Neuronal stem cell (in vitro differentiated cells): ENCODE results near the gene CFAP97D2.
A peak's percentile ranks its signal among the peaks of the same experiment; 100 is the strongest.

Experiments used
- DNase-seq: peaks from one replicate; pipeline ENCODE4 v3.0.0-alpha.2; 2013; ENCODE audit warnings: low spot score
- H2AFZ ChIP-seq: one replicate; pipeline ENCODE4 v1.6.1; 2013; ENCODE audit warnings: mild to moderate bottlenecking, low read length, inconsistent platforms
- H2AK5ac ChIP-seq: 2 replicates; pipeline ENCODE4 v1.6.1; 2013; ENCODE audit warnings: low read depth, mild to moderate bottlenecking, inconsistent platforms, low read length, moderate library complexity, mixed read lengths
- H2BK120ac ChIP-seq: 2 replicates; pipeline ENCODE4 v1.6.1; 2013; ENCODE audit warnings: low read depth, mild to moderate bottlenecking, inconsistent platforms, low read length, moderate library complexity, mixed read lengths
- H2BK12ac ChIP-seq: one replicate; pipeline ENCODE4 v1.6.1; 2013; ENCODE audit warnings: low read length, inconsistent platforms
- H2BK15ac ChIP-seq: 2 replicates; pipeline ENCODE4 v1.6.1; 2013; ENCODE audit warnings: mild to moderate bottlenecking, low read length, inconsistent platforms, mixed read lengths
- H2BK5ac ChIP-seq: one replicate; pipeline ENCODE4 v1.6.1; 2013; ENCODE audit warnings: inconsistent platforms, mild to moderate bottlenecking, low read length, moderate library complexity
- H3K14ac ChIP-seq: one replicate; pipeline ENCODE4 v1.6.1; 2013; ENCODE audit warnings: low read length, inconsistent platforms
- H3K18ac ChIP-seq: 2 replicates; pipeline ENCODE4 v1.6.1; 2013; ENCODE audit warnings: low read length, inconsistent platforms
- H3K23ac ChIP-seq: 2 replicates; pipeline ENCODE4 v1.6.1; 2013; ENCODE audit warnings: low read depth, mild to moderate bottlenecking, mixed read lengths, low read length, inconsistent platforms; ENCODE audit not compliant: poor library complexity
- H3K27ac ChIP-seq: replicated peaks from 3 replicates; pipeline ENCODE4 v1.5.1; 2013; ENCODE audit warnings: low read length, inconsistent platforms
- H3K27me3 ChIP-seq, 3 experiments: 2 replicates each; pipeline ENCODE4 v1.6.1; 2013; ENCODE audit warnings: low read length in 3 of 3, mild to moderate bottlenecking in 2 of 3, inconsistent platforms in 1 of 3, low read depth in 1 of 3, mixed read lengths in 1 of 3, moderate library complexity in 1 of 3; ENCODE audit not compliant: control insufficient read depth in 3 of 3, insufficient read depth in 3 of 3
- H3K36me3 ChIP-seq, 2 donors: replicated peaks in 1 of 2; 2 replicates each; pipeline ENCODE4 v1.6.1; 2013; ENCODE audit warnings: low read length in 2 of 2; ENCODE audit not compliant: control insufficient read depth in 2 of 2, insufficient read depth in 2 of 2
- H3K4ac ChIP-seq: 2 replicates; pipeline ENCODE4 v1.6.1; 2013; ENCODE audit warnings: inconsistent platforms, mild to moderate bottlenecking, low read length, moderate library complexity
- H3K4me1 ChIP-seq, 2 donors: 1 replicate in 1 of 2; 2 replicates in 1 of 2; pipeline ENCODE4 v1.6.1; 2013; ENCODE audit warnings: low read length in 2 of 2, low read depth in 1 of 2; ENCODE audit not compliant: control insufficient read depth in 2 of 2, insufficient read depth in 1 of 2
- H3K4me2 ChIP-seq: one replicate; pipeline ENCODE4 v1.6.1; 2013; ENCODE audit warnings: mild to moderate bottlenecking, low read length, inconsistent platforms; ENCODE audit not compliant: insufficient read depth, poor library complexity, severe bottlenecking
- H3K4me3 ChIP-seq, 2 donors: 2 replicates each; pipeline ENCODE4 v1.5.1; 2013; ENCODE audit warnings: low read length in 2 of 2, mild to moderate bottlenecking in 2 of 2, inconsistent platforms in 1 of 2, moderate library complexity in 1 of 2
- H3K79me1 ChIP-seq: one replicate; pipeline ENCODE4 v1.6.1; 2013; ENCODE audit warnings: low read depth, mild to moderate bottlenecking, inconsistent platforms, low read length, moderate library complexity
- H3K9ac ChIP-seq: one replicate; pipeline ENCODE4 v1.6.1; 2013; ENCODE audit warnings: mild to moderate bottlenecking, low read depth, low read length, inconsistent platforms; ENCODE audit not compliant: poor library complexity
- H3K9me3 ChIP-seq, 2 donors: replicated peaks in 1 of 2; 2 replicates each; pipeline versions ENCODE3 to v1.6.1; 2013; ENCODE audit warnings: low read length in 2 of 2, mild to moderate bottlenecking in 2 of 2, inconsistent platforms in 1 of 2, low read depth in 1 of 2, mixed read lengths in 1 of 2, moderate library complexity in 1 of 2; ENCODE audit not compliant: control insufficient read depth in 2 of 2, insufficient read depth in 1 of 2
- H4K8ac ChIP-seq: one replicate; pipeline ENCODE4 v1.6.1; 2013; ENCODE audit warnings: low read depth, mild to moderate bottlenecking, inconsistent platforms, low read length, moderate library complexity
- H4K91ac ChIP-seq: one replicate; pipeline ENCODE4 v1.6.1; 2013; ENCODE audit warnings: low read length, low read depth, mild to moderate bottlenecking, inconsistent platforms; ENCODE audit not compliant: poor library complexity
- WGBS, 2 donors: extraction: QIAGEN DNeasy Blood & Tissue Kit; methylation state at CpG; one replicate each; pipeline ENCODE4 v1.1.7; 2013; ENCODE audit warnings: missing lambda C conversion rate in 2 of 2, mixed read lengths in 1 of 2; ENCODE audit not compliant: insufficient read length in 2 of 2, insufficient replicate concordance in 1 of 2; ENCODE audit errors: extremely low coverage in 2 of 2; 5-methylcytosine and 5-hydroxymethylcytosine counted together

Gene CFAP97D2

GRCh38 chr13:114208134-114208533 is 29.1 kb downstream of the CFAP97D2 start:
- Histone ChIP-seq H3K9ac (no peak overlapping the region), H4K91ac (no peak overlapping the region), H2BK12ac (no peak overlapping the region), H4K8ac (no peak overlapping the region), H2AK5ac (no peak overlapping the region), H3K4me3 (no peak overlapping the region), H3K18ac (no peak overlapping the region), H2AFZ (no peak overlapping the region), H3K27ac (no peak overlapping the region), H2BK5ac (no peak overlapping the region), H3K4me2 (no peak overlapping the region), H3K9me3 (peaks cover 6 to 9% of the 10 kb centered on the region in 2 donors), H3K79me1 (no peaks in the 10 kb centered on the region), H2BK15ac (no peak overlapping the region), H2BK120ac (no peak overlapping the region), H3K23ac (no peak overlapping the region), H3K4ac (no peak overlapping the region), H3K36me3 (peaks cover 0 to 2% of the 10 kb centered on the region in 2 donors), H3K27me3 (no peaks in the 10 kb centered on the region), H3K4me1 (no peaks in the 10 kb centered on the region), H3K14ac (no peak overlapping the region)
- no CpG with 5 or more reads among the region's 6 CpGs for whole genome bisulfite sequencing, 2 donors
- no peak for DNase-seq

- Histone ChIP-seq H2BK15ac (peak overlapping the region; percentile 27), H3K4me1 (no peaks in the 10 kb centered on the region), H3K9me3 (peaks cover 2 to 9% of the 10 kb centered on the region in 2 donors), H3K14ac (peak overlapping the region; percentile 91), H3K27ac (no peak overlapping the region), H2BK120ac (no peak overlapping the region), H3K27me3 (no peaks in the 10 kb centered on the region), H3K18ac (peak overlapping the region; percentile 44), H2AK5ac (no peak overlapping the region), H2BK12ac (no peak overlapping the region), H2BK5ac (peak overlapping the region; percentile 66), H3K4ac (no peak overlapping the region), H2AFZ (no peak overlapping the region), H4K91ac (peak overlapping the region; percentile 59), H3K36me3 (peaks cover 0 to 2% of the 10 kb centered on the region in 2 donors), H3K9ac (peak overlapping the region; percentile 12), H3K79me1 (no peaks in the 10 kb centered on the region), H4K8ac (no peak overlapping the region), H3K4me2 (no peak overlapping the region), H3K23ac (peak overlapping the region; percentile 31), H3K4me3 (no peak overlapping the region)
- DNase-seq = no peak
- no CpG with 5 or more reads among the region's 26 CpGs for WGBS, 2 donors
Observed at GRCh38 chr13:114211446-114212157, 32.5 kb downstream of the CFAP97D2 start.

GRCh38 chr13:114212158-114212495 is 33.1 kb downstream of the CFAP97D2 start:
- no peak overlapping the region for H3K4me3 ChIP-seq
- no peak overlapping the region for H3K18ac ChIP-seq
- DNase-seq = no peak
- H2BK5ac ChIP-seq = no peak overlapping the region
- H3K27ac ChIP-seq = no peak overlapping the region
- H2AK5ac ChIP-seq = no peak overlapping the region
- no peak overlapping the region for H3K4ac ChIP-seq
- H3K9me3 ChIP-seq = peaks cover 0 to 6% of the 10 kb centered on the region in 2 donors
- no peaks in the 10 kb centered on the region for H3K79me1 ChIP-seq
- no peak overlapping the region for H4K8ac ChIP-seq
- no peak overlapping the region for H2BK120ac ChIP-seq
- H3K36me3 ChIP-seq = peaks cover 0 to 2% of the 10 kb centered on the region in 2 donors
- H2BK12ac ChIP-seq = no peak overlapping the region
- H2BK15ac ChIP-seq = no peak overlapping the region
- no peaks in the 10 kb centered on the region for H3K27me3 ChIP-seq
- no peak overlapping the region for H3K9ac ChIP-seq
- no peaks in the 10 kb centered on the region for H3K4me1 ChIP-seq
- no peak overlapping the region for H3K14ac ChIP-seq
- H4K91ac ChIP-seq = no peak overlapping the region
- H3K23ac ChIP-seq = no peak overlapping the region
- no peak overlapping the region for H3K4me2 ChIP-seq
- H2AFZ ChIP-seq = no peak overlapping the region
- WGBS, 2 donors = no CpG with 5 or more reads among the region's 6 CpGs

GRCh38 chr13:114213980-114214379 is 34.9 kb downstream of the CFAP97D2 start:
- no peak overlapping the region for H3K27ac ChIP-seq
- no peak overlapping the region for H2BK15ac ChIP-seq
- no CpG with 5 or more reads among the region's 7 CpGs for WGBS, 2 donors

More at GRCh38 chr13:114213980-114214379, 34.9 kb downstream of the CFAP97D2 start:
- no peak overlapping the region for H3K4me2 ChIP-seq
- H3K4ac ChIP-seq = no peak overlapping the region
- no peak overlapping the region for H4K8ac ChIP-seq
- H3K9ac ChIP-seq = no peak overlapping the region
- H3K4me3 ChIP-seq = no peak overlapping the region
- H3K23ac ChIP-seq = no peak overlapping the region
- H2BK12ac ChIP-seq = no peak overlapping the region
- DNase-seq = no peak
- H3K9me3 ChIP-seq = no peaks in the 10 kb centered on the region
- H3K36me3 ChIP-seq = peaks cover 0 to 2% of the 10 kb centered on the region in 2 donors
- H3K14ac ChIP-seq = no peak overlapping the region
- no peaks in the 10 kb centered on the region for H3K79me1 ChIP-seq
- H4K91ac ChIP-seq = no peak overlapping the region
- no peak overlapping the region for H2AFZ ChIP-seq
- H2BK5ac ChIP-seq = no peak overlapping the region
- no peaks in the 10 kb centered on the region for H3K4me1 ChIP-seq
- no peak overlapping the region for H3K18ac ChIP-seq
- no peaks in the 10 kb centered on the region for H3K27me3 ChIP-seq
- H2BK120ac ChIP-seq = no peak overlapping the region
- no peak overlapping the region for H2AK5ac ChIP-seq
